ENCODE measurements around the gene APIP.

- TF ChIP-seq CTCF (IDR thresholded peaks at IDR 0.05): no peak
- no peak for TF ChIP-seq POLR2A (IDR thresholded peaks at IDR 0.05)
Observed at GRCh38 chr11:34864424-34864823, 51.8 kb downstream of the APIP start.

All from lower leg skin (tissue), 3 donors.